Activated gamma-delta T cell treated with Interleukin-2 at 50 U/mL for 16 hours (primary cell): Measurements from ENCODE around the gene CES3.
"Not testable (repeated sequence)": the region's sequence is repeated elsewhere in the genome, so short reads cannot be mapped to it uniquely, and the experiment has no call there.

Experiments
- DNase-seq: peaks from one replicate; pipeline ENCODE4 v3.0.0-alpha.2; 2020

The CES3 gene

DNA sequence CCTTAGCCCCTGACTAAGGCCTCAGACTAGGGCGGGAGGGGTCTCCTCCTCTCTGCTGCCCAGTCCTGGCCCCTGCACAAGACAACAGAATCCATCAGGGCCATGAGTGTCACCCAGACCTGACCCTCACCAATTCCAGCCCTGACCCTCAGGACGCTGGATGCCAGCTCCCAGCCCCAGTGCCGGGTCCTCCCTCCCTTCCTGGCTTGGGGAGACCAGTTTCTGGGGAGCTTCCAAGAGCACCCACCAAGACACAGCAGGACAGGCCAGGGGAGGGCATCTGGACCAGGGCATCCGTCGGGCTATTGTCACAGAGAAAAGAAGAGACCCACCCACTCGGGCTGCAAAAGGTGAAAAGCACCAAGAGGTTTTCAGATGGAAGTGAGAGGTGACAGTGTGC lies 12.7 kb downstream of the CES3 start:
- DNase-seq: no peak

DNA sequence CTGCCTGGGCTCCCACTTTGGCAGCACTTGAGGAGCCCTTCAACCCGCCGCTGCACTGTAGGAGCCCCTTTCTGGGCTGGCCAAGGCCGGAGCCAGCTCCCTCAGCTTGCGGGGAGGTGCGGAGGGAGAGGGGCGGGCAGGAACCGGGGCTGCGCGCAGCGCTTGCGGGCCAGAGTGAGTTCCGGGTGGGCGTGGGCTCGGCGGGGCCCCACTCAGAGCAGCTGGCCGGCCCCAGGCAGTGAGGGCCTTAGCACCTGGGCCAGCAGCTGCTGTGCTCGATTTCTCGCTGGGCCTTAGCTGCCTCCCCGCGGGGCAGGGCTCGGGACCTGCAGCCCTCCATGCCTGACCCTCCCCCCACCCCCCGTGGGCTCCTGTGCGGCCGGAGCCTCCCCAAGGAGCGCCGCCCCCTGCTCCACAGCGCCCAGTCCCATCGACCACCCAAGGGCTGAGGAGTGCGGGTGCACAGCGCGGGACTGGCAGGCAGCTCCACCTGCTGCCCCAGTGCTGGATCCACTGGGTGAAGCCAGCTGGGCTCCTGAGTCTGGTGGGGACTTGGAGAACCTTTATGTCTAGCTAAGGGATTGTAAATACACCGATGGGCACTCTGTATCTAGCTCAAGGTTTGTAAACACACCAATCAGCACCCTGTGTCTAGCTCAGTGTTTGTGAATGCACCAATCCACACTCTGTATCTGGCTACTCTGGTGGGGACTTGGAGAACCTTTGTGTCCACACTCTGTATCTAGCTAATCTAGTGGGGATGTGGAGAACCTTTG lies 13.3 kb downstream of the CES3 start:
- DNase-seq: not testable (repeated sequence)

DNA sequence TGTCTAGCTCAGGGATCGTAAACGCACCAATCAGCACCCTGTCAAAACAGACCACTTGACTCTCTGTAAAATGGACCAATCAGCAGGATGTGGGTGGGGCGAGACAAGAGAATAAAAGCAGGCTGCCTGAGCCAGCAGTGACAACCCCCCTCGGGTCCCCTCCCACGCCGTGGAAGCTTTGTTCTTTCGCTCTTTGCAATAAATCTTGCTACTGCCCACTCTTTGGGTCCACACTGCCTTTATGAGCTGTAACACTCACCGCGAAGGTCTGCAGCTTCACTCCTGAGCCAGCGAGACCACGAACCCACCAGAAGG lies 13.8 kb downstream of the CES3 start:
- peak; percentile 16 for DNase-seq

DNA sequence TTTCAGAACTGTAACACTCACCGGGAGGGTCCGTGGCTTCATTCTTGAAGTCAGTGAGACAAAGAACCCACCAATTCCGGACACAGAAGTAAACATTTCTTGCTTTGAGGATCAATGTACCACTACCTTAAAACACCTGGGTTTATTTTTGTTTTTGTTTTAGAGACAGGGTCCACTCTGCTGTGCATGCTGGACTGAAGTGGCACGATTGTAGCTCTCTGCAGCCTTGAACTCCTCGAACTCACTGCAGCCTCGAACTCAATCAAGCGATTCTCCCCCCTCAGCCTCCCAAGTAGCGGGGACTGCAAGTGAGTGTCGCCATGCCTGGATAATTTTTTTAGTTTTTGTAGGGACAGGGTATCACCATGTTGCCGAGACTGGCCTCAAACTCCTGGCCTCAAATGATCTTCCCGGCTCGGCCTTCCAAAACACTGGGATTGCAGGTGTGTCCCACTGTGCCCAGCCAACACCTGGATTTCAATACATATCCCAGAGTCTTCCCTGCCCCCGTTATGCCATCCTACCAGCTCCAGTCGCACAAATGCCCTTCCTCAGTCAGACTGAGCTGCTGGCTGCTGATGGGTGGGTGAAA lies 14.3 kb downstream of the CES3 start:
- DNase-seq: no peak

DNA sequence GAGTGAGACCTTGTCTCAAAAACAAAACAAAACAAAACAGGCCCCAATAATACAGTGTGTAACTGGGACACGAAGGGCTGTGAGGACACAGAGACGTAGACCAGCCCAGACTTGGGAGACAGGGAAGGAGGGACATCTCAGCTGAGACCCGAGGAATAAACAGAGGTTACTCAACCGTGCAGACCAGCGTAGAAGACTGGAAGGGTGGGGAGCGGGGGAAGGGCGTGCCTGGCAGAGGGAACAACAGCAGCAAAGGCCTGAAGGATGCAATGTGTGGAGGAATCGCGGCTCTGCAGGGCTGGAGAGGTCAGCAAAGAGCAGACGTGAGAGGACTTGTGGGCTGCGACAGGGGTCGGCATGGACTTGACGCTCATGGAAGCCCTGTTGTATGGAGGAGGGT lies 15.7 kb downstream of the CES3 start:
- DNase-seq: no peak

DNA sequence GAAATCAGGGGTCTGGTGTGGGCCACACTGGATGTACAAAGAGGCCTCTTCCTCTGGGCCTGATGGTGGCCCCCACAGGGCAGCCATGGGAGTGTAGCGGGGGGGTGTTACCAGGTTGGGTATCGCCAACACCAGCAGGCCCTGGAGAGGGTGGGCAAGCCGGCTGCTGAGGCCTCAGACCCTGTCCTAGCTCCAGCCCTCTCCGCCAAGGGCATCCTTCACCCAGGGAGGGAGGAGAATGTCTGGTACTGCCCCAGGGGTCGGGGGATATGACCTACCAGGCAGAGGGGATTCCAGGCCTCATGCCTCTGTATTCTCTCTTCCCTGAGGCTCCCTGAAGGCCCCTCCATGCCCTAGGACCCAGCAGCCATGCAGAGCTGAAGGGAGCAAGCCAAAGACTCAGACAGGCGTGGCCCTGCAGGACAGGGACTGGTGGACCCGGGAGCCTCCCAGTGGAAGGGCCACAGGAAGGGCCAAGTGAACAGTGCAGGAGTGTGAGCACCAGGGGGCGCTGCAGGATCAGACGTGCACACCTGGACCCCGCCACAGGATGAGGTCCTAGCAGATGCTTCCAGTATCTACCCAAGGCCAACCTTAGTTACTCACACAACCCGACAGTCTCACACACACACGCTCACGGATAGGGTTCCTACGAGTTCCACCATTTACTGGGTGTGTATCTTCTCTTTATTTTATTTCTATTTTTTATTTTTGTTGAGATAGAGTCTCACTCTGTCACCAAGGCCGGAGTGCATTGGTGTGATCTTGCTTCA lies 16.5 kb downstream of the CES3 start:
- peak; percentile 91 for DNase-seq

DNA sequence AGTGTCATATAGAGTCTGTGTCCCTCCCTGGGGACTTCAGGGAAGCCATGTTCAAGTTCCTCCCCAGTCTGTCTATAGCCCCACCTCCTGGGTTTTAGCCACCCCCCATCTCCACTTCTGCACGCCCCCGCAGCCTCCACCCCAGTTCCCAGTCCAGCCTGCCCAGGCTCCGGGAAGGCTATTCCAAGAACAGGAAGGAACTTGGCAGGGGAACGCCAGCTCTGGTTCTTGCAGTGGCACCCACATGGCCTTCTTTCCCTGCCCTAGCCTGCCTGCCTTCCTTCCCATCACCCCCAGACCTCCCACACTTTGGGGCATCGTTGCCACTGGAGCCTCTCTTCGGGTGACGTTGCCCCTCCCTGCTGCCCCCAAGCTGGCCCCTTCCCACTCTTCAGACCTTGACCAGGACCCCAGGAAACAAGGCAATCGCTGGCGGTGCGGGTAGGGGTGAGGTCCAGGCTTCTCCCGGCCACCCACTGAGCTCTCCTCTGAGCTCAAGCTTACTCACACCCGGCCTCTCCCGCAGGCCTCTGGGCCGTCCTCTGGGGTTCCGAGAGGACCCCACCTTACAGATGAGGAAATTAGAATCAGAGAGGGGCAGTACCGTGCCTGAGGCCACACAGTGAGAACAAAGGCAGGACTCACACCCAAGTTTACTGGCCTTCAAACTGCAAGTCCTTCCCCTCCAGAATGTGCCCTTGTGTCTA lies 18.1 kb downstream of the CES3 start:
- DNase-seq: no peak

DNA sequence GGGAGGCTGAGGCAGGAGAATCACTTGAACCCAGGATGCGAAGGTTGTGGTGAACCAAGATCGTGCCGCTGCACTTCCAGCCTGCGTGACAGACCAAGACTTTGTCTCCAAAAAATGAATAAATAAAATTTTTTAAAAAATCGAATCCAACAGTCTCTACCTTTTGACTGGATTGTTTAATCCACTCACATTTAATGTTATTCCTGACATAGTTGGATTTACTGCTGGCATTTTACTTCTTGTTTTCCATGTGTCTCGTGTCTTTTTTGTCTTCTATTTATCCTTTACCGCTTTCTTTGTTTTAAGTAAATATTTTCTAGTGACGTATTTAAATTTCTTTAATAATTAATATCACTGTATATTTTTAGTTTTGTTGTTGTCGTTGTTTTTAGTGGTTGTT lies 22.0 kb downstream of the CES3 start:
- DNase-seq: no peak

DNA sequence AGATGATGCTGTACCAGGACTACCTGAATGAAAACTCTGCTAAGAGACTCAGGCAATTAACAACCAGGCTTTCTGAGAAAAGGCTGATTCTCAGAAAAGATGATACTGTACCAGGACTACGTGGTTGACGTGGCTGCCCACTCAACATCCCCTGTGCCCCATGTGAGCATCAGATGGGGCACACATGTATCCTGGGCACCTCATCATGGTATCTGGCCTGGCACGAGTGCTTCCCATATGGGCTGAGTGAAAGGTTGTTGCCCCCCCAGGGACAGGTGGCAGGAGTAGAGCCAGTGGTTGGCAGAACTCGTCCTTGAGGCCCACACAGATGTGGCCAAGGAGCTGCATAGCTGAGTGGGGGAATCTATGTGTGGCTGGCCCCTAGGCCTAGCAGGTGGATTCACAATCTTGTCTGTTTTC lies 23.8 kb downstream of the CES3 start:
- DNase-seq: no peak

DNA sequence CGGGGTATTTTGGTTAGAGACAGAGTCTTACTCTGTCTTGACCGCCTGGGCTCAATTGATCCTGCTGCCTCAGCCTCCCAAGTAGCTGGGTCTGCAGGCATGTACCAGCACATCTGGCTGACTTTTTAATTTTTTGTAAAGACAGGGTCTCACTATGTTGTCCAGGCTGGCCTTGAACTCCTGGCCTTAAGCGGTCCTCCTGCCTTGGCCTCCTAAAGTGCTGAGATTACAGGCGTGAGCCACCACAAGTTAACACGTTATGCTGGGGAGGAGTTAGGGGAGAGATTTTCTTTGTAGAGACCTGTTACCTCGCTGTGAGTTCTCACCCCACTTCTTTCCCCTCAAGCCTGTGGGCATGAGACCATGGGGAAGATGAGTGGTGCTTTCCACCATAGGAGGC lies 25.5 kb downstream of the CES3 start:
- no peak for DNase-seq

DNA sequence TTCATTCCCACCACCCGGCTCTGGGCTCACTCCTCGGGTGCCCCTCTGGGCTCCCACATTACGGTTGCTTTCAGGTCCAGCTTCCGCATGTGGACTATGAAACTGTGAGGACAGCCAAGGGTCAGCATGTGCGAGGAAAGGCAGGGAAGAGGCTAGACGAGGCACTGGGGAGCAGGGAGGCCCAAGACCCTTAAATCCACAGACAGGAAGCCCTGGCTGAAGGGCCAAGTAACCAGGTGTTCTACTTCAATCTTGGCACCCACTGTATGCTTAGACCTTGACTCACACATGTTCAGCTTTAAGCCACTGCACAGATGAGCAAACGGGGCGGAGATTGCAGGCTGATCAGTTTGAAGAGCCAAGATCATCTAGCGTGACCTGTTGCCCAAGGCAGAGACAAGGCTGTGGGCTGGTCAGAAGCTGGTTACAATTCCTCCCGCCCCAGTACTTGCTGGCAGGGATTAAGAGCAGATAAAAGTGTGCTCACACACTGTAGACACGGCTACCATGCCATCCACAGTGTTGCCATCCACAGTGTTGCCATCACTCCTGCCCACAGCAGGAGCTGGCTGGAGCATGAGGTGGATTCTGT lies 27.2 kb downstream of the CES3 start, which contains the start of gene CES4A:
Gene CES4A, plus strand, starts transcription at position 393 of the 592 bp plus-strand sequence. Its CDS starts 184 bp downstream, at position 577.
- no peak for DNase-seq

DNA sequence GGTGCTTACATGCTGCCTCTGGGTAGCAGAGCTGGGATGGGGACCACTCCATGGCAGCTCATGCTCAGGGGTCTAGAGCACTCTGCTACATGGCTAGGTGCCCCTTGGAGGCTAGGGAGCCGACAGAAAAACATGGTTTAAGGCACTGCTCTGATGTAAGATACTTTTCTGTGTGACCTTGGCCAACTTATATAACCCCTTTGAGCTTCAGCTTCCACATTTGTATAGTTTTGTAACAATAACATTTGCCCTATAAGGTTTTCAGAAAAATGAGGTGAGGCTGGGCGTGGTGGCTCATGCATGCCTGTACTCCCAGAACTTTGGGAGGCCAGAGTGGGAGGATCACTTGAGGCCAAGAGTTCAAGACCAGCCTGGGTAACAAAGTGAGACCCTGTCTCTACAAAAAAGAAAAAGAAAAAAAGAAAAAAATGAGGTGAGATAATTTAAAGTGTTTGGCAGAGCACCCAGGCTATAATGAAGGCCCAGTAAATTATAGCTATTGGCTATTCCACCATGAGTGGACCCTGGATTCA lies 30.5 kb downstream of the CES3 start:
- no peak for DNase-seq

DNA sequence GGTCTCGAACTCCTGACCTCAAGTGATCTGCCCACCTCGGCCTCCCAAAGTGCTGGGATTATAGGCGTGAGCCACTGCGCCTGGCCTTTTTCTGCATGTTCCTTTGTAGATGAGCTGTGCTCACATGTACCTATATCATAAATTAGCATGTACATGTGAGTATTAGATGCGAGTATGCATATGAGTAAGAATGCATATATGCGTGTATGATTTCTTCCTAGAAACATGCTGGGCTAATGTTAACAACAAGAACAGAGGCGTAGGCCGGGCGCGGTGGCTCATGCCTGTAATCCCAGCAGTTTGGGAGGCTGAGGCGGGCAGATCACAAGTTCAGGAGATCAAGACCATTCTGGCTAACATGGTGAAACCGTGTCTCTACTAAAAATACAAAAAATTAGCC lies 32.5 kb downstream of the CES3 start:
- DNase-seq: not testable (repeated sequence)

DNA sequence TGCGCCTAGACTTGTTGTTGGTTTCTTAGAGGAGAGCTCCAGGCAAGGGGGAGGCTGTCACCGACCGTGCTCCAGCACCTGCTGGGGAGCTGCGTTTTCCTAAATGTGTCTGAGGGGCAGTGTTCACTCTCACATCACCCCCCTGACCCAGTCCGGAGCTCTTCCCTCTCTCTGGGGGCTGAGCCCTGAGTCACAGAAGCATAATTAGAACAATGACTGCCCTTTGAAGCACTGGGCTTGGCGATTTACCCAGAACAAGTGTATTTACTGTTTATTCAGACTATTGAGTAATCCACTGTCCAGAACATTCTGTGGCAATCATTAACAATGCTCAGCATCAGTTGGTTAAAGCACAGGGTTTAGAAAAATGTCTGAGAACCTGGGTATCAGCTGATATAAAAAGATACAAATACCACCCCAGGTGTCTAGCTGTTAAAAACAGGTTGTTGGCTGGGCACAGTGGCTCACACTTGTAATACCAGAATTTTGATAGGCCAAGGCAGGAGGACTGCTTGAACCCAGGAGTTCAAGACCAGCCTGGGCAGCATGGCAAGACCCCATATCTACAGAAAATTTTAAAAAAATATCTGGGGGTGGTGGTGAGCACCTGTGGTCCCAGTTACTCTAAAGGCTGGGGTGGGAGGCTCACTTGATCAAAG lies 35.4 kb downstream of the CES3 start:
- no peak for DNase-seq

DNA sequence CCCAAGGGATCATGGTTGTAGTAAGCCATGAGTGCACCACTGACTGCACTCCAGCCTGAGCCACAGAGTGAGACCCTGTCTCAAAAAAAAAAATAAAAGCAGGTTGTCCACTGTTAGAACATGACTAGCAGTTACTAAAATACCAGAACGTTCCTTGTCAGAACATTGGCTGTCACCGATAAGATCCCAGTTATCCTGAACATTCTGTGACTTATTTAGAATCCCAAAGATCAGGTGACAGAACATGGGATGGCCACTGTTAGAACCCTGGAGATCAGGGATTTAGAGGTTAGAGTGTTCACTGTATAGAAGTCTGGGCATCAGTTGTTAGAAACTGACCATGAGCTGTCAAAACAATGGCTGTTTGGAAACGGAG lies 35.9 kb downstream of the CES3 start:
- no peak for DNase-seq

DNA sequence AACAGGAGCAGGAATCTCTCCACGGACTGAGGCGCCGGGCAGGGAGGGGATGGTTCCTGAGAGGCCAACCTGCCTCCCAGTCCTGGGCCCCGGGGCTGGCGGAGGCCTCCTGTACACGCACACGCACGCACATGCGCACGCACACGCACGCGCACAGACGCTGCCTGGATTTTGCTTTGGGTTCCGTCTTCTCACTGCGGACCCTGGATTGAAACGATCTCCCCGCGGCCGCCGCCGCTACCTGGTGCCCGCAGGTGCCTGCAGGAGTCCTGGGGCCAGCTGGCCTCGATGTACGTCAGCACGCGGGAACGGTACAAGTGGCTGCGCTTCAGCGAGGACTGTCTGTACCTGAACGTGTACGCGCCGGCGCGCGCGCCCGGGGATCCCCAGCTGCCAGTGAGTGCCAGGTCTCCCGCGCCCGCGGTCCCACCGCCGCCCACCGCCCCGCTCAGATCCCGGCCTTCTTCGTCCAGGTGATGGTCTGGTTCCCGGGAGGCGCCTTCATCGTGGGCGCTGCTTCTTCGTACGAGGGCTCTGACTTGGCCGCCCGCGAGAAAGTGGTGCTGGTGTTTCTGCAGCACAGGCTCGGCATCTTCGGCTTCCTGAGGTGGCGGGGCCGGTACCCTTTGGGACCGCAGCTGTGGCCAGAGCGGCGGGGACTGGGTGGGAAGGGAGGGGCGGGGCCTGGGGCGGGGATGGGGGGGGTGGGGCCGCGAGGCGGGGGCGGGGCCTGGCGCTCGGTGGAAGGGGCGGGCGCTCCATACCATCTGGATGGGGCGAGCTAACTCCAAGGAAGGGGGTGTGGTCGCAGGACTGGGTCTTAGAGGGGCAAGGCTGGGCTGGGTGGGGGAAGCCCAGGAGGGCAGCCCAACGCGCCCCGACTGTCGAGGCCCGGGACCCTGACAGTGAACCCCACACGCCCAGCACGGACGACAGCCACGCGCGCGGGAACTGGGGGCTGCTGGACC lies 39.6 kb downstream of the CES3 start:
- DNase-seq: peak; percentile 25

DNA sequence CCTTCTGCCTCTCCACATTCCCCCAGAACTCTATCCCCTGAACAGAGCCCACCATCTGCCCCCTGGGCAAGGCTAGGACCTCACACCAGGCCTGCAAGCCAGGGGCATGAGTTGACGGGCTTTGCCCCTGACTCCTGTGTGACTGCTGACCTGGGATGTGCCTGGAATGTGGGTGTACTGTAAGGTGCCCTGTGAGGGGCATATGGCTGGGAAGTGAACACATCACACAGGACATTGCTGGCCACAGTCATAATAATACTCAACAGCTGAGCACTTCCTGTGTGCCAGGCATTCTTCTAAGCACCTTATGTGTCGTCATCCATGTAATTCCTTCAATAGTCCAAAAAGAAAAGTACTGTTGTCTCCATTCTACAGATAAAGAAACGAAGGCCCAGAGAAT lies 40.7 kb downstream of the CES3 start:
- DNase-seq: no peak

DNA sequence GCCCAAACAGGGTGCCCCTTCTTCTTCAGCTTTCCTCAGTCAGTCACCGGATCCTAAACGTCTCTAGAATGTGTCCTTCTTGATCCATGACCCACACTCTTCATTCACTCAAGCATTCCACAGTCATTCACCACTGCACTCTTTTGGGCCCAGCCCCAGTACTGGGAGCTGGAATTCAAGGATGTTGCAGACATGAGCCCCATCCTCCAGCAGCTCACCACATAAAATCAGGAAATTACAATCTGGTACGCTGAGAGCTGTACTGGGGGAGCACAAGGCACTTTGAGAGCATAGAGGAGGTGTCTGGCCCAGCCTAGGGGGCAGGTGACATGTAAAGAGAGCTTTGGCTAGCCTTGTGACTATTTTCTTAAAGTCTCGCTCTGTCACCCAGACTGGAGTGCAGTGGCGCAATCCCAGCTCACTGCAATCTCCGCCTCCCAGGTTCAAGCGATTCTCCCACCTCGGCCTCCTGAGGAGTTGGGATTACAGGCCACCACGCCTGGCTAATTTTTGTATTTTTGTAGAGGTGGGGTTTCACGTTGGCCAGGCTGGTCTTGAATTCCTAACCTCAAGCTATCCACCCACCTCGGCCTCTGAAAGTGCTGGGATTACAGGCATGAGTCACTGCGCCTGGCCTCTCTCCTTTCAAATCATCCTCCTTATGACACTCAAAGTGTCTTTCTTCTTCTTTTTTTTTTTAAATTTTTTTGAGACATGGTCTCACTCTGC lies 46.0 kb downstream of the CES3 start:
- no peak for DNase-seq

DNA sequence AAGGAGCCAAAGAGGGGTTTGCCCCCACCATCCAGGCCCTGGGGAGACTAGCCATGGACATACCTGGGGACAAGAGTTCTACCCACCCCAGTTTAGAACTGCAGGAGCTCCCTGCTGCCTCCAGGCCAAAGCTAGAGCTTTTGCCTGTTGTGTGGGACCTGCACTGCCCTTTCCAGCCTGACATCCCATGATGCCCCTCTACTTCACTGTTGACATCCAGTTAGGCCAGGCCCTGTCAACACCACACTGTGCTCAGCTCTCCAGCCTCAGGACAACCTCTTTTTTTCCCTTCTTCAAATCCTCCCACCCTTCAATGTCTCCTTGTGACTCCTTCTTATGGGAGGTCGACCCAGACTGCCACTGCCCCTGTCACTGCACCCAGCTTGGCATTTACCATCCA lies 48.1 kb downstream of the CES3 start:
- DNase-seq: no peak

DNA sequence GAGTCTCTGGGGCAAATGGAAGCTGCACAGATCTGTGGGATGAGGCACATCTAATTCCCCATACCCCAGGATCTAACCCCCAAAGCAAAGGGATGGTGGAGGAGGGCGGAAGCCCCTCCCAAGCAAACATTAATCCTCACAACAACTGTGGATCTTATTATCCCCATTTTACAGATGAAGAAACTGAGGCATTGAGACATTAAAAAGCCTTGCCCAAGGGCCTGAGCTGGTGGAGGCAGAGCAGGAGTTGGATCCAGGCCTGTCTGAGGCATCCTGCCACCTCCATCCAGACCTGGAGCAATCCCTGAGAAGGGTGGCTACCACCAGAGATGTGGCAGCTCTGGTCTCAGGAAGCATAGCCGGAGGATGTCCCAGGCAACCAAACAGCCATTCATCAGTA lies 50.2 kb downstream of the CES3 start:
- DNase-seq: no peak
